Measurements from ENCODE around the gene SGF29.
"Not testable (repeated sequence)": the region's sequence is repeated elsewhere in the genome, so short reads cannot be mapped to it uniquely, and the experiment has no call there.

Gene SGF29

DNA sequence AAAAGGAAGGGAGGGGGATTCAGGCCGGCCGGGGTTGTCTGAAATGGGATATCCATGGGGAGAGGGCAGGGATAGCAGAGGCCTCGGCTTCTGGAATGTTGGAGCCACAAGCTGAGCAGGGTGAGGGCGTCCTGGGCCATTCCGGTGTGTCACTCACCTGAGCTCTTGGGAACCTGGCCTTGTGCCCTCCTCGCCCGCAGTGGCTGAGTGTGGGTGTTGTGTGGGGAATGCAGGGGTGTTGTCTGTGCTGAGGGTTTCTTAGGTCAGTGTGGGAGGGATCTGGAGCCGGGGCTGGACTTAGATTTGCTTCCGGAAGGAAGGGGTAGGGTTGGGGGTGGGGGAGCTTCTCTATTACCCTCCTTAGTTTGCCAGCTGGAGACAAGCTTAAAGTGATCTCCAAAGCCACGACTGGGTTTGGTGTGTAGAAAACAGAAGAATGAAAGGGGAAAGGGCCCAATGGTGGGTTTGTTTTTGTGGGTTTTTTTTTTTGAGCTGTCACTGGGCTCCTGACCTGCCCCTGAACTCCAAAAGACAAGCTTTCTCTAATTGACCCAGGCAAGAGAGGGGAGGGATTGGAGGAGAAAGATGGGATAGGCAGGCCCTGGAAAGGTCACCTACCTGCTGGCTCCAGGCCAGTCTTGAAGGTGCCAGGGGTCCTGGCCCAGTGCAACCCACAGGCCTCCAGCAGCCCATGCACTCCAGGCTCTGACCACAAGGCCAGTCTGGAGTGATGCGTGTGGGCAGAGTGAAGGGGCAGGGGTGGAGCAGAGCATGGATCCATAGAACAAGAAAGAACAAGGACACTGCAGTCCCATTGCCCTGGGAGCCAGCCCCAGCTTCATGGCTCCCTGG lies 43.3 kb downstream of the SGF29 start, which contains the start of gene SULT1A2:
TSS of gene SULT1A2 (minus strand) at position 211 of the 852 bp plus-strand sequence. CDS start 1,120 bp downstream, outside the sequence.
- DNase-seq = no peak

DNA sequence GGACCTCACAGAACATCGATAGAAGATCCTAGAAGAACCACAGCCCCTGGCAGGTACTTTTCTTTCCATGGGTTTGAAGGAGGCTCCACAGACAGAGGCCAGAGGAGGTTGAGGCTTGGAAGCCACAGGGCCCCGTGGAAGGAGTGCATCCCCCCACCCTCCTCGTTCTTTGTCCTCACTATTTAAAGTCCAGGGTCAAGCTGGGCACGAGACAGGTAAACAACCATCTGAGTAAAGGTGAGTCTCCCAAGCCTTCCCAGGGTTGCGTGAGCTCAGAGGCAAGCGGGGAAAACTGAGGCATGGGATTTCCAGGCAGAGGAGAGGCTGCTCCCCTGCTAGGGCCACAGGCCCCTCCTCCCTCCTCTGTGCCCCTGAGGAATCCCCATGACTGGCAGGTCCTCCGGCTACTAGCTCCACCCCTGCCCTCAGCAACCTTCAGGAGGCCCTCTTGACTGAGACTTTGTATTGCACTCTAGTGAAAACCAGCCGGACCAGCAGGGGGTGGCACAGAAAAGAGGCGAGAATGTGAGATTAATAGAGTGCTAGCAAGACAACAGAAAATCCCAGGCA lies 44.1 kb downstream of the SGF29 start:
- DNase-seq = no peak

DNA sequence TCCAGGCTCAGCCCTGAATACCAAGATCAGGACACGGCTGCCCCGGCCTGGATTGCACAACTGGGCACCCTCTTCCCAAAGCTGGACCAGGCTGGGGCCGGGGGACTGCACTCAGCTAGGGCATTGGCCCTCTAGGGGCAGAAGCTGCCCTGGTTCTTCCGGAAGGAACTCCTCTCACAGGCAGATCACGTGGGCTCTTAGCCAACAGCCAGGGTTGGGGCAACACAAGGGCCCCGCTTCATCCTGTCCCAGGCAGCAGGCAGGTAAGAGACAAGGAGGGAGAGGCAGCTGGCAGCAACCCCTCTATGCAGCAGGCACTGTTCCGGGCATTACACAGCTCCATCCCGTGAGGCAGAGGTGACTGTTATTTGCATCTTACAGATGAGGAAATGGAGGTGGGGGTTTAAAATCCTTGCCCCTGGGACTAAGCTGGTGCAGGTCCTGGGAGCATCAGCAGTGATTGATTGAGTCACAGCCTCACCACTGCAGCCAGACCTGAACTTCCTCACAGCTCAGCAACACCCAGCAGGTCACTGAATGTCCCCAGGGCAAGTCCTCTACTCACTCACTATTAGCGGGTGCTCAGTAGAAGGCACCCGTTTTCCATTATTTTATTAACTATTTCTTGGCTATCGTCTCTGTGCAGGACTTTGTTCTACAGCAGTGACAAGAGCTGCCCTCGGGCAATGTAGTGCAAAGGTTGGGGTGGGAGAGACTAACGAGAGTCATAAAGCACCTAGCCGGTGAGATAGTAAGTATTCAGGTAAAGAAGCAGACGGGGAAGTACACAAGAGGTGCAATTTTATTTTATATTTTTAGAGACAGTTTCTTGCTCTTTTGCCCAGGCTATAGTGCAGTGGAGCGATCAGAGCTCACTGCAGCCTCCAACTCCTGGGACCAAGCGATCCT lies 45.9 kb downstream of the SGF29 start:
- DNase-seq = not testable (repeated sequence)

DNA sequence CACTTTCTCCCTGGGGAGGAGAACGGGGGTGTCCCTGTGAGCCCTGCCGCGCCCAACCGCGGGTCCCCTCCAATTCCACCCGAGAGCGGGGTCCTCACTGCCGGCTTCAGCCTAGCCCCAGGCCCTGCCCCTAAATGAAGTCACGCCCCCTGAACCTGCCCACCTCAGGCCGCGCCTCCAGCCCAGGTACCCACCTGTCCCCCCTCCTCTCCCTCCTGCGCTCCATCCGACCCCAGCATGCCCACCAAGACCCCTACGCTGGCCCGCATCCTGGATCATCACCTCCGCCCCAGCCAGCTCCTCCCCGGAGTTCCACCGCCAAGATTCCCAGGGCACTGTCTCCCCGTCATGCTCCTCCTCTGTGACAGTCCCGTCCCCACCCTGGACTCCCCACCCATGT lies 47.2 kb downstream of the SGF29 start:
- not testable (repeated sequence) for DNase-seq

DNA sequence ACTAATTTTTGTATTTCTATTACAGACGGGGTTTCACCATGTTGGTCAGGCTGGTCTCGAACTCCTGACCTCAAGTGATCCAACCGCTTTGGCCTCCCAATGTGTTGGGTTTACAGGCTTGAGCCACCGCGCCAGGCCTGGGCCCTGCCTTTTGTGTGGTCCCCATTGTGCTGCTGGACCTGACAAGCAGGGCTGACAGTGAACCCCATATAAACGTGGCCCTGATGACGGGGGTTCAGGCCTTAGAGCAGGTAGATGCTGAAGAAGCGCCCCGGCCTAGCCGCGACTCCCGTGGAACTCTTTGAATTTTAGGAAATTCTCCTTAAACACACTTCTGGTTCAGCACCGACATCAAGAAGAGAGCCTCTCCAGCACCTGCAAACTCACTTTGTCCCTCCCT lies 47.9 kb downstream of the SGF29 start:
- peak; percentile 0 for DNase-seq

DNA sequence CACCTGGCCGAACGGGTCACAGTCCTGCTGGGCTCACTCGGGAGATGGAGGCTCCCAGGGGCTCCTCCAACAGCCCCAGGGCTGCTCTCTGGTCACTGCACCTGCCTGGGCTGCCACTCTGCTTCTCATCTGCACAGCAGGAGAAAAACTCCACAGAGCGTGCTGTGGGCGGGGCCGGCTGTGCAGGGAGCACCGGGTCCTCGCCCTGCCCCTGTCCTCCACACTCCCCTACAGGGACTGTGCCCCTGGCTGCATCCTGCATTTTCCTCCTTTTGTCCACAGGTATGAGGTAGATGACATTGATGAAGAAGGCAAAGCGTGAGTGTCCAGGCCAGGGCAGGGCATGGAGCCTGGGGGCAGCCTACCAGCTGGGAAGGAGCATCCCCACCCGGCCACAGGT lies 48.3 kb downstream of the SGF29 start:
- DNase-seq = peak; percentile 4

GRCh38 chr16:28602529-28602928 lies 48.8 kb downstream of the SGF29 start:
- DNase-seq = no peak

DNA sequence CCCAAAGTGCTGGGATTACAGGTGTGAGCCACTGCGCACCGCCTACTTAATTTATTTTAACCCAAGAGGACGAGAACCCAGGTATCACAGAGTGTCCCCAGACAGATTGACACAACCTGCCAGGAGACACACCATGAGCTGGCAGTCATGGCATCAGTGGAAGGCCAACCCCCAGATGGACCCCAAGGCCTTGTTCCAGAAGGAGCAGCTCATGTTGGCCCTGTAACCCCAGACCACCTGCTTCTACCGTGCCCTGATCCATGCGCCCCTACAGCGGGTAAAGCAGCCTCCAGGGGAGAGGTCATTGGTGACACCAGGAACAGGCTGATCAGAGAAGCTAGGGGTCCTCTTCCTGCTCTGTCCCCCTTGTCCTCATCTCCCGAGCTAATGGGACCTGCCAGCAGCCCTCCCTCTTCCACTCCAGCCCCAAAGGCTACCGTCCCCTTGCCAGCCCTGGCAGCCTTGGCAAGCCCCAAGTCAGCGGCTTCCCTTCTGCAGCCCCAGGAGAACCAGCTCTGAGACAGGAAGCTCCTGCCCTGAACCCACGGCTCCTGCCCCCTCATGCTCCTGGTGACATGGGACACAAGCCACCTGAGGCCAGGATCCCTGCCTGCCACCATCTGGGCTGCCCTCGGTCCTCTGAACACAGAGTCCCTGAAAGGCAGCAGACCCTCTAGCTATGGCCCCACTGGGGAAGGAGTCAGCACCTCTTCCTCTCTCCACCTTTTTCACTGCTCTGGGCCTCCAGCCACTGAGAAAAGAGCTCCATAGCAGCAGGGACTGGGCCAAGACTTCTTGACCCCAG lies 49.9 kb downstream of the SGF29 start:
- peak; percentile 12 for DNase-seq

- no peak for DNase-seq
These were observed 50.5 kb downstream of the SGF29 start for GRCh38 chr16:28604186-28604565.

DNA sequence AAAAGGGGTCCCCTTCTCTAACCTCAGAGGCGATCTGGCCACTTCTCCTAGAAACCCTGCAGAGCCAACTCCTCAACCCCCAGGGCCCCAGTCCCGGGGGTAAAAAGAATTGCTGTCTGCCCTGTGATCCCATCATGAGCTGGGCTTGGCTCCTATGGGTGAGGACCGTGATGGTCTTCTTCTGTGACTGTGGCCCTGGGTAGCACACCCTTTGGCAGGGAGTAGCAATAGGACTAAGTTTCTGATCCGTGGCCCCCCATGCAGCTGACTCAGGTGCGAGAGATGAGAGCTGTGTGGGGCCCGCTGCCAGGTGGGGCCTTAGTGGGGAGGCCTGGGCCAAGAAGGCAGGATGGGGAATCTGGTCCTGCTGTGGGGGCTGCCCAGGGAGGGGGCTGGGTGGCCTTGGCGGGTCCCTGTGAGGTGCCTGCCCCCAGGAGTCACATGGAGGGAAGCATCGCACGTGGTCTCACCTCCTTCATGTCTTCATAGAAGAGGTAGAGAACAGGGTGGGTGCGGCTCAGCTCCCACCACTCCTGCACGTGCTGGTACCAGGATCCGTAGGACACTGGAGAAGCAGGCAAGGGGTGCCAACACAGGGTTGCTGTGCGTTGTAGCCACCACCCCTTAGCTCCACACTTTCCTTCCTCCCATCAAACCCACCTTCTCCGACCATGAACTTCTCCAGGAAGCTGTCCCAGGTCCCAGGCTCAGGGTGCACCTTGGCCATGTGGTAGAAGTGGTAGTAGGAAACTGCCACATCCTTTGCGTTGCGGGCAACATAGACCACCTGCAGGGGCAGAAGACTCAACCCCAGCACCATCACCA lies 52.8 kb downstream of the SGF29 start:
- DNase-seq = no peak

DNA sequence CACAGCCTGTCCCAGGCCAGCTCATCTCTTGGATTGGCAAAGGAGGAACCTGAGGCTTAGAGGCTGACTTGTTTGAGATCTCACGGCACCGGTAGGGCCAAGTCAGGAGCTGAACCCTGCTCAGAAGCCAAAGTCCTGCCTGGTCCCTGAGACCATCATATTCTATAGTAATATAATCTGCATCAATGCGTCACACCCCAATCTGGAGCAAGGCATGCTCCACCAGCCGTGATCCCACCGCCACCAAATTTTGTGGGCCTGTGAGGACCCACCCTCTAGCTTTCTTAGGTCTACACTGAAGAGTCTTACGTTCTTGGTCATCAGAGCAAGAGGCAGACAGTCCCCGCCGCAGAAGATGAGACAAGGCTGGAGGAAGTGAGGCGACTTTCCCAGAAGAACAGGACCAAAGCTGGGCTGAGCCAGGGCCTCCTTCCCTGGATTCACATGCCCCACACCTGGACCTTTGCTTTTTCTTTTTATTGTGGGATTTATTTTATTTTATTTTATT lies 53.5 kb downstream of the SGF29 start:
- DNase-seq = no peak

DNA sequence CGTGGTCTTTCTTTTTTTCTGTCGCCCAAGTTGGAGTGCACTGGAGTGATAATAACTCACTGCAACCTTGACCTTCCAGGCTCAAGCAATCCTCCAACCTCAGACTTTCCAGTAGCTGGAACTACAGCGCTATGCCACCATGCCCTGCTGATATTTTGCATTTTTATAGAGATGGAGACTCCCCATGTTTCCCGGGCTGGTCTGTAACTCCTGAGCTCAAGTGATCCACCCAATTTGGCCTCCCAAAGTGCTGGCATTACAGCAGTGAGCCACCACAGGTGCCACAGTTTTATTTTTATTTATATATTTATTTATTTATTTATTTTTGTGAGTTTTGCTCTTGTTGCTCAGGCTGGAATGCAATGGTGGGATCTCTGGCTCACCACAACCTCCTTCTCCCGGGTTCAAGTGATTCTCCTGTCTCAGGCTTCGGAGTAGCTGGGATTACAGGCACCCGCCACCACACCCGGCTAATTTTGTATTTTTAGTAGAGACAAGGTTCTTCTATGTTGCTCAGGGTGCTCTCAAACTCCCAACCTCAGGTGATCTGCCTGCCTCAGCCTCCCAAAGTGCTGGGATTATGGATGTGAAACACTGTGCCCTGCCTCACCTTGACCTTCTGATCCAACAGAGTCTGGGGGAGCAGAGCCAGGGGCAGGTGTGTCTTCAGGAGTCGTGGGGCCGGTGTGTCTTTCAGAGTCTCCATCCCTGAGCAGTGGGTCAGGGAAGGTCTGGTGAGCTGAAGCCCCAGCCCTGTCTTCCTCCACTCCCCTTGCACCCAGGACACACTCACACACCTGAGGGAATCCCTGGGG lies 54.2 kb downstream of the SGF29 start:
- DNase-seq = not testable (repeated sequence)

- DNase-seq = not testable (repeated sequence)
These were observed 54.7 kb downstream of the SGF29 start for GRCh38 chr16:28608496-28608808.

DNA sequence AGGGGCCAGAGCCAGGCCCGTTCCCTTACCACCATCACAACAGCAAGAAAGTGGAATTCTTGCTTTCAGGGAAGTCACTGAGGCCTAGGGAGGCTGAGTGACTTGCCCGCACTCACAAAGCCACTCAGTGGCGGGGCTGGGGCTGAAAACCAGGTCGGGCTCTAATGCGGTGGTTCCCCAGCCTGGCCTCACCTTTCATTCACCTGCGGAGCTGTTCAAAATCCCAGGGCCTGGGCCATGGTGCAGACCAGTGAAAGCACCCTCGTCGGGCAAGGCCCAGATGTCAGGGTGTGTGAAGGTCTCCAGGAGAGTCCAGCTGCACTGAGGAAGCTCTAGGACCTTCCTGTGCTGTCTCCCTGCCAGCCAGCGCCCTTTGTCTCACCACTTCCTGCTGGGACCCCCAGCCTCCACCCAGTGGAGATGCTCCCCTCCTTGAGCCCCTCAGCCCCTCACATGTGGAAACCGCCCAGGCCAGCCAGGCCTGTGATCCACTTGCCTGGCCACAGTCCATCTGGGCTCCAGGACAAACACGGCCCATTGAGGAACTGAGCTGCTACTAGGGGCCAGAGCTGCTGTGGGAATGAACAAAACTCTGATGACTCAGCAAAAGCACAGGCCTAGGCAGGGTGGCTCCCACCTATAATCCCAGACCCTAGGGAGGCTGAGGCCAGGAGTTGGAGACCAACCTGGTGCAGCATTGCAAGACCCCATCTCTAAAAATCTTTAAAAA lies 55.3 kb downstream of the SGF29 start:
- DNase-seq = not testable (repeated sequence)

DNA sequence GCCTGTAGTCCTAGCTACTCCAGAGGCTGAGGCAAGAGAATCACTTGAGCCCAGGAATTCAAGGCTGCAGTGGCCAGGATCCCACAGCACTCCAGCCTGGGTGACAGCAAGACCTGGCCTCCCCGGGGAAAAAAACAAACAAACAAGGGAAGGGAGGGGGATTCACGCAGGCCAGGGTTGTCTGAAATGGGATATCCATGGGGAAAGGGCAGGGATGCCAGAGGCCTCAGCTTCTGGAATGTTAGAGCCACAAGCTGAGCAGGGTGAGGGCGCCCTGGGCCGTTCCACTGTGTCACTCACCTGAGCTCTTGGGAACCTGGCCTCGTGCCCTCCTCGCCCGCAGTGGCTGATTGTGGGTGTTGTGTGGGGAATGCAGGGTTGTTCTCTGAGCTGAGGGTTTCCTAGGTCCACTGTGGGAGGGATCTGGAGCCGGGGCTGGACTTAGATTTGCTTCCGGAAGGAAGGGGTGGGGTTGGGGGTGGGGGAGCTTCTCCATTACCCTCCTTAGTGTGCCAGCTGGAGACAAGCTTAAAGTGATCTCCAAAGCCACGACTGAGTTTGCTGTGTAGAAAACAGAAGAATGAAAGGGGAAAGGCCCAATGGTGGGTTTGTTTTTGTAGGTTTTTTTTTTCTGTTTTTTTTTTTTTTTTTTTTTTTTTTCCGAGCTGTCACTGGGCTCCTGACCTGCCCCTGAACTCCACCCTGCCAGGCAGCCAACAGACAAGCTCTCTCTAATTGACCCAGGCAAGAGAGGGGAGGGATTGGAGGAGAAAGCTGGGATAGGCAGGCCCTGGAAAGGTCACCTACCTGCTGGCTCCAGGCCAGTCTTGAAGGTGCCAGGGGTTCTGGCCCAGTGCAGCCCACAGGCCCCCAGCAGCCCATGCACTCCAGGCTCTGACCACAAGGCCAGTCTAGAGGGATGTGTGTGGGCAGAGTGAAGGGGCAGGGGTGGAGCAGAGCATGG lies 56.2 kb downstream of the SGF29 start, which contains the start of gene SULT1A1:
TSS of gene SULT1A1 (minus strand) at position 414 of the 964 bp plus-strand sequence. CDS start 1,189 bp downstream, outside the sequence.
- no peak for DNase-seq

- no peak for DNase-seq
These were observed 57.0 kb downstream of the SGF29 start for GRCh38 chr16:28610595-28611191.

DNA sequence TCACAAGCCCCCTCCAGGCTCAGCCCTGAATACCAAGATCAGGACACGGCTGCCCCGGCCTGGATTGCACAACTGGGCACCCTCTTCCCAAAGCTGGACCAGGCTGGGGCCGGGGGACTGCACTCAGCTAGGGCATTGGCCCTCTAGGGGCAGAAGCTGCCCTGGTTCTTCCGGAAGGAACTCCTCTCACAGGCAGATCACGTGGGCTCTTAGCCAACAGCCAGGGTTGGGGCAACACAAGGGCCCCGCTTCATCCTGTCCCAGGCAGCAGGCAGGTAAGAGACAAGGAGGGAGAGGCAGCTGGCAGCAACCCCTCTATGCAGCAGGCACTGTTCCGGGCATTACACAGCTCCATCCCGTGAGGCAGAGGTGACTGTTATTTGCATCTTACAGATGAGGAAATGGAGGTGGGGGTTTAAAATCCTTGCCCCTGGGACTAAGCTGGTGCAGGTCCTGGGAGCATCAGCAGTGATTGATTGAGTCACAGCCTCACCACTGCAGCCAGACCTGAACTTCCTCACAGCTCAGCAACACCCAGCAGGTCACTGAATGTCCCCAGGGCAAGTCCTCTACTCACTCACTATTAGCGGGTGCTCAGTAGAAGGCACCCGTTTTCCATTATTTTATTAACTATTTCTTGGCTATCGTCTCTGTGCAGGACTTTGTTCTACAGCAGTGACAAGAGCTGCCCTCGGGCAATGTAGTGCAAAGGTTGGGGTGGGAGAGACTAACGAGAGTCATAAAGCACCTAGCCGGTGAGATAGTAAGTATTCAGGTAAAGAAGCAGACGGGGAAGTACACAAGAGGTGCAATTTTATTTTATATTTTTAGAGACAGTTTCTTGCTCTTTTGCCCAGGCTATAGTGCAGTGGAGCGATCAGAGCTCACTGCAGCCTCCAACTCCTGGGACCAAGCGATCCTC lies 58.9 kb downstream of the SGF29 start:
- DNase-seq = not testable (repeated sequence)

All from CD4-positive, alpha-beta T cell treated with Interleukin-15 for 1 hour (primary cell).